ENCODE data around the gene WDR1.

Gene WDR1

GRCh38 chr4:10034612-10035104, 81.9 kb downstream of the WDR1 start:
- no peak for DNase-seq

- DNase-seq: no peak
Observed at GRCh38 chr4:10034136-10034535, 82.5 kb downstream of the WDR1 start.

- no peak for DNase-seq
Observed at GRCh38 chr4:10033191-10033881, 83.3 kb downstream of the WDR1 start.

- DNase-seq: peak; percentile 5
Observed at GRCh38 chr4:10032625-10033024, 84.0 kb downstream of the WDR1 start.

GRCh38 chr4:10031668-10032590, 84.7 kb downstream of the WDR1 start:
- no peak for DNase-seq

- no peak for DNase-seq
Observed at GRCh38 chr4:10030972-10031667, 85.5 kb downstream of the WDR1 start.

GRCh38 chr4:10029403-10029802, 87.2 kb downstream of the WDR1 start:
- no peak for DNase-seq

- no peak for DNase-seq
Observed at GRCh38 chr4:10028910-10029309, 87.7 kb downstream of the WDR1 start.

GRCh38 chr4:10026485-10026884, 90.1 kb downstream of the WDR1 start:
- no peak for DNase-seq

- no peak for DNase-seq
Observed at GRCh38 chr4:10025230-10025806, 91.3 kb downstream of the WDR1 start.
